ENCODE measurements around the gene RNF8.
"Not testable (repeated sequence)": the region's sequence is repeated elsewhere in the genome, so short reads cannot be mapped to it uniquely, and the experiment has no call there.

RNF8 gene

GRCh38 chr6:37435816-37436215 lies 82.0 kb downstream of the RNF8 start:
- ChIA-PET CTCF (interaction anchor here (0.6 kb wide), 1 partner anchor 58 kb away, joined by 5 read pairs; no protein-coding TSS in a partner anchor), POLR2A (ENCODE audit: low non-redundant PET) (no interaction called here)
- no peak for DNase-seq (ENCODE audit: low spot score)
- no peak overlapping the region for H3K27ac ChIP-seq
- no peak for TF ChIP-seq CTCF (conservative IDR thresholded peaks at IDR 0.05; ENCODE audit: low read depth)

- CTCF ChIA-PET, result no interaction called here
- TF ChIP-seq CTCF (conservative IDR thresholded peaks at IDR 0.05; ENCODE audit: low read depth), result no peak
- no peak overlapping the region for H3K27ac ChIP-seq
- DNase-seq (ENCODE audit: low spot score), result no peak
- POLR2A ChIA-PET (ENCODE audit: low non-redundant PET), result no interaction called here
Observed at GRCh38 chr6:37438930-37439329, 85.1 kb downstream of the RNF8 start.

GRCh38 chr6:37441651-37442050 lies 87.9 kb downstream of the RNF8 start:
- TF ChIP-seq CTCF (conservative IDR thresholded peaks at IDR 0.05; ENCODE audit: low read depth), result no peak
- DNase-seq (ENCODE audit: low spot score), result no peak
- POLR2A ChIA-PET (ENCODE audit: low non-redundant PET), result no interaction called here
- CTCF ChIA-PET, result no interaction called here
- H3K27ac ChIP-seq, result no peak overlapping the region

GRCh38 chr6:37442416-37443215 lies 88.8 kb downstream of the RNF8 start:
- TF ChIP-seq CTCF (conservative IDR thresholded peaks at IDR 0.05; ENCODE audit: low read depth), result no peak
- POLR2A ChIA-PET (ENCODE audit: low non-redundant PET), result no interaction called here
- CTCF ChIA-PET, result interaction anchor here (0.6 kb wide), 1 partner anchor 1895 kb away, joined by 3 read pairs; no protein-coding TSS in a partner anchor
- no peak for DNase-seq (ENCODE audit: low spot score)
- H3K27ac ChIP-seq, result no peak overlapping the region

GRCh38 chr6:37443216-37443542 lies 89.4 kb downstream of the RNF8 start:
- POLR2A ChIA-PET (ENCODE audit: low non-redundant PET); DNase-seq (ENCODE audit: low spot score); CTCF ChIA-PET; H3K27ac ChIP-seq: not testable (repeated sequence)
